Measurements from ENCODE around the gene BMPR1B.

DNA sequence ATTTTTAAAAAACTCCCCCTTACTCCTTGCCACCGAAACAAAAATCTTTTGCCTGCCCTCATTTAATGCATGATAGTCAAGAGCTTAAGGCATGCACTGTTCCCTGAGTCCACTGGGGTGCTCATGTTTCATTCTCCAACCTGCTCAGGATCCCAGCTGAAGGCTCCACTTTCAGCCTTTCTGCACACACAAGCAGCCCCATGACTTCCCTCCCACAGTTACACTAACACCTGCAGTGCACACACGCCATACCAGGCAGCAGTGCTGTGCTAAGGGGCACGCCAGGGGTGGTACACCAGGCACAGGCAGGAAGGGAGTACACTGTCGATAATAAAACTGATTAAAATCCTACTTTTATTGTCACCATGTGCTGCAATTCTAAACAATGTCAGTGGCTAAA lies 385.2 kb downstream of the BMPR1B start:
- TF ChIP-seq, protein P1, sequence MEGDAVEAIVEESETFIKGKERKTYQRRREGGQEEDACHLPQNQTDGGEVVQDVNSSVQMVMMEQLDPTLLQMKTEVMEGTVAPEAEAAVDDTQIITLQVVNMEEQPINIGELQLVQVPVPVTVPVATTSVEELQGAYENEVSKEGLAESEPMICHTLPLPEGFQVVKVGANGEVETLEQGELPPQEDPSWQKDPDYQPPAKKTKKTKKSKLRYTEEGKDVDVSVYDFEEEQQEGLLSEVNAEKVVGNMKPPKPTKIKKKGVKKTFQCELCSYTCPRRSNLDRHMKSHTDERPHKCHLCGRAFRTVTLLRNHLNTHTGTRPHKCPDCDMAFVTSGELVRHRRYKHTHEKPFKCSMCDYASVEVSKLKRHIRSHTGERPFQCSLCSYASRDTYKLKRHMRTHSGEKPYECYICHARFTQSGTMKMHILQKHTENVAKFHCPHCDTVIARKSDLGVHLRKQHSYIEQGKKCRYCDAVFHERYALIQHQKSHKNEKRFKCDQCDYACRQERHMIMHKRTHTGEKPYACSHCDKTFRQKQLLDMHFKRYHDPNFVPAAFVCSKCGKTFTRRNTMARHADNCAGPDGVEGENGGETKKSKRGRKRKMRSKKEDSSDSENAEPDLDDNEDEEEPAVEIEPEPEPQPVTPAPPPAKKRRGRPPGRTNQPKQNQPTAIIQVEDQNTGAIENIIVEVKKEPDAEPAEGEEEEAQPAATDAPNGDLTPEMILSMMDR (IDR thresholded peaks at IDR 0.05): no peak
- TF ChIP-seq EZH2 (IDR thresholded peaks at IDR 0.05; ENCODE audit: borderline replicate concordance, insufficient read depth, low read depth, low read length, poor library complexity, severe bottlenecking): no peak
